WTC11 (cell line): Measurements from ENCODE around the gene CELF2. TPM values are rescaled to one million over a fixed set of nuclear protein-coding genes. Genes with fewer than 3 reads are reported as not detected.

Experiments used
- ATAC-seq: fragments of 200-7000 bp; cut with Tn5 transposase; 2 replicates; pipeline ENCODE4 v1.10.0; 2021; ENCODE audit warnings: mild to moderate bottlenecking, moderate library complexity
- CTCF ChIA-PET: fragments of 300-600 bp; sonication (Branson Sonifier 250); formaldehyde crosslinking; loops from one replicate; lab custom pipeline; 2021; ENCODE audit warnings: antibody characterized with exemption; lab: Charles Lee
- POLR2A ChIA-PET: fragments of 350-600 bp; sonication (Branson Sonifier 250); formaldehyde crosslinking; loops from one replicate; lab custom pipeline; 2021; ENCODE audit warnings: antibody characterized with exemption; lab: Charles Lee
- DNase-seq: peaks from one replicate; pipeline ENCODE4 v3.0.0; 2021; ENCODE audit warnings: low spot score
- H3K27ac Mint-ChIP-seq: 2 replicates; pipeline ENCODE4 v1.8.0; 2021; ENCODE audit warnings: mixed read lengths
- H3K27me3 Mint-ChIP-seq: 2 replicates; pipeline ENCODE4 v1.8.0; 2021; ENCODE audit warnings: low read depth, mild to moderate bottlenecking, moderate library complexity, mixed read lengths
- H3K36me3 Mint-ChIP-seq: 2 replicates; pipeline ENCODE4 v1.8.0; 2021; ENCODE audit warnings: mixed read lengths
- H3K4me1 Mint-ChIP-seq: 2 replicates; pipeline ENCODE4 v1.8.0; 2022; ENCODE audit warnings: mixed read lengths
- H3K4me3 Mint-ChIP-seq: 2 replicates; pipeline ENCODE4 v1.8.0; 2021; ENCODE audit warnings: mild to moderate bottlenecking, moderate library complexity, mixed read lengths
- H3K9me3 Mint-ChIP-seq: 2 replicates; pipeline ENCODE4 v1.8.0; 2021; ENCODE audit warnings: mixed read lengths
- CDX4 ChIP-seq: fragments of 250-450 bp; sonication (Bioruptor Pico); IDR thresholded peaks from 2 replicates; pipeline ENCODE4 v1.9.0; 2021; ENCODE audit warnings: moderate library complexity, mild to moderate bottlenecking, inconsistent platforms, borderline replicate concordance
- HMGXB4 ChIP-seq: sonication (generic); formaldehyde crosslinking; IDR thresholded peaks from 2 replicates; pipeline ENCODE4 v1.8.1; 2023; ENCODE audit warnings: mild to moderate bottlenecking, moderate library complexity, missing genetic modification reagents
- JAZF1 ChIP-seq: fragments of 250-450 bp; sonication (Bioruptor Pico); IDR thresholded peaks from 2 replicates; pipeline ENCODE4 v1.9.0; 2021; ENCODE audit warnings: moderate library complexity, mild to moderate bottlenecking, inconsistent platforms
- JUN ChIP-seq: sonication (generic); formaldehyde crosslinking; IDR thresholded peaks from 2 replicates; pipeline ENCODE4 v1.8.0; 2023; ENCODE audit warnings: mild to moderate bottlenecking, missing genetic modification reagents
- MAX ChIP-seq: sonication (generic); formaldehyde crosslinking; IDR thresholded peaks from 2 replicates; pipeline ENCODE4 v1.8.0; 2022; ENCODE audit warnings: mild to moderate bottlenecking, missing genetic modification reagents
- NFATC4 ChIP-seq: fragments of 250-450 bp; sonication (Bioruptor Pico); IDR thresholded peaks from 2 replicates; pipeline ENCODE4 v1.9.0; 2021; ENCODE audit warnings: mild to moderate bottlenecking
- NFE2L1 ChIP-seq: sonication (generic); formaldehyde crosslinking; IDR thresholded peaks from 2 replicates; pipeline ENCODE4 v1.8.1; 2023; ENCODE audit warnings: missing genetic modification reagents
- NR3C1 ChIP-seq: sonication (generic); formaldehyde crosslinking; conservative IDR thresholded peaks from 2 replicates; pipeline ENCODE4 v1.8.1; 2023; ENCODE audit warnings: low read depth, mild to moderate bottlenecking, missing genetic modification reagents
- PRRX2 ChIP-seq: fragments of 250-450 bp; sonication (Bioruptor Pico); IDR thresholded peaks from 2 replicates; pipeline ENCODE4 v1.8.0; 2021; ENCODE audit warnings: mild to moderate bottlenecking
- SMAD4 ChIP-seq: sonication (generic); formaldehyde crosslinking; IDR thresholded peaks from 2 replicates; pipeline ENCODE4 v1.8.0; 2022; ENCODE audit warnings: mild to moderate bottlenecking, missing genetic modification reagents
- SP1 ChIP-seq: sonication (generic); formaldehyde crosslinking; conservative IDR thresholded peaks from 2 replicates; pipeline ENCODE4 v1.8.1; 2022; ENCODE audit warnings: missing genetic modification reagents
- TCF7 ChIP-seq: sonication (generic); formaldehyde crosslinking; IDR thresholded peaks from 2 replicates; pipeline ENCODE4 v1.8.0; 2022; ENCODE audit warnings: mild to moderate bottlenecking, low read depth, missing genetic modification reagents, moderate library complexity
- TEAD4 ChIP-seq: sonication (generic); formaldehyde crosslinking; IDR thresholded peaks from 2 replicates; pipeline ENCODE4 v1.8.0; 2022; ENCODE audit warnings: mild to moderate bottlenecking, missing genetic modification reagents
- TP53 ChIP-seq: sonication (generic); formaldehyde crosslinking; IDR thresholded peaks from 2 replicates; pipeline ENCODE4 v1.8.1; 2023; ENCODE audit warnings: mild to moderate bottlenecking, missing genetic modification reagents
- USF2 ChIP-seq: sonication (generic); formaldehyde crosslinking; IDR thresholded peaks from 2 replicates; pipeline ENCODE4 v1.8.1; 2023; ENCODE audit warnings: mild to moderate bottlenecking, missing genetic modification reagents, moderate library complexity
- ZNF232 ChIP-seq: sonication (generic); formaldehyde crosslinking; IDR thresholded peaks from 2 replicates; pipeline ENCODE4 v1.8.0; 2022; ENCODE audit warnings: mild to moderate bottlenecking, missing genetic modification reagents
- ZNF263 ChIP-seq: sonication (generic); formaldehyde crosslinking; IDR thresholded peaks from 2 replicates; pipeline ENCODE4 v1.8.1; 2022; ENCODE audit warnings: low read depth, mild to moderate bottlenecking, moderate library complexity, missing genetic modification reagents
- ZNF317 ChIP-seq: sonication (generic); formaldehyde crosslinking; IDR thresholded peaks from 2 replicates; pipeline ENCODE4 v1.8.1; 2023; ENCODE audit warnings: low read depth, mild to moderate bottlenecking, moderate library complexity, missing genetic modification reagents, borderline replicate concordance
- ZNF425 ChIP-seq: fragments of 250-450 bp; sonication (Bioruptor Pico); conservative IDR thresholded peaks from 2 replicates; pipeline ENCODE4 v1.9.0; 2021; ENCODE audit warnings: mild to moderate bottlenecking
- ZNF512 ChIP-seq: sonication (generic); formaldehyde crosslinking; IDR thresholded peaks from 2 replicates; pipeline ENCODE4 v1.8.1; 2022; ENCODE audit warnings: missing genetic modification reagents, borderline replicate concordance
- total RNA-seq: library from RNA; stranded (reverse); gene quantifications from 3 replicates; pipeline ENCODE4 v1.2.3, GENCODE V29; 2021

Gene CELF2
- total RNA-seq, 1 experiment from 2014 or later = 24.6 TPM

- TF ChIP-seq ZNF512 (CRISPR knock-in tag) (no peak), JAZF1 (CRISPR knock-in tag) (no peak)
Measured at GRCh38 chr10:11329062-11329673, 311.5 kb downstream of the CELF2 start (continued).

GRCh38 chr10:11330383-11331045 lies 312.8 kb downstream of the CELF2 start:
- Mint-ChIP-seq H3K4me3 (peak overlapping the region; percentile 6), H3K27me3 (no peaks in the 10 kb centered on the region), H3K27ac (peak overlapping the region; percentile 60), H3K36me3 (no peaks in the 10 kb centered on the region), H3K4me1 (peaks cover 45% of the 10 kb centered on the region), H3K9me3 (no peaks in the 10 kb centered on the region)
- ATAC-seq (no peak), DNase-seq (no peak)
- ChIA-PET CTCF (no interaction called here), POLR2A (no interaction called here)
- no peak for TF ChIP-seq ZNF263 (CRISPR knock-in tag)
- no peak for TF ChIP-seq TEAD4 (CRISPR knock-in tag)
- TF ChIP-seq MAX (CRISPR knock-in tag) = no peak
- TF ChIP-seq SP1 = no peak
- no peak for TF ChIP-seq TCF7 (CRISPR knock-in tag)
- no peak for TF ChIP-seq PRRX2 (CRISPR knock-in tag)
- no peak for TF ChIP-seq NFE2L1
- no peak for TF ChIP-seq NFATC4 (CRISPR knock-in tag)
- no peak for TF ChIP-seq USF2
- TF ChIP-seq JUN (CRISPR knock-in tag) = no peak
- no peak for TF ChIP-seq ZNF232 (CRISPR knock-in tag)
- no peak for TF ChIP-seq ZNF425 (CRISPR knock-in tag)
- no peak for TF ChIP-seq NR3C1
- TF ChIP-seq CDX4 (CRISPR knock-in tag) = no peak
- no peak for TF ChIP-seq SMAD4 (CRISPR knock-in tag)
- no peak for TF ChIP-seq TP53 (CRISPR knock-in tag)
- TF ChIP-seq ZNF317 (CRISPR knock-in tag) = no peak
- TF ChIP-seq HMGXB4 (CRISPR knock-in tag) = no peak
